DMS79 treated with DMSO at 0.1 percent for 48 hours (cell line): ENCODE data around the gene NAV2.

Source experiments
- DNase-seq: peaks from one replicate; lab custom pipeline; 2025; lab: John Stamatoyannopoulos, UW

The NAV2 gene

GRCh38 chr11:20156280-20156875 is 443.7 kb downstream of the NAV2 start:
- peak; percentile 24 for DNase-seq

- no peak for DNase-seq
Measured at GRCh38 chr11:20156876-20157613, 444.4 kb downstream of the NAV2 start.

DNA sequence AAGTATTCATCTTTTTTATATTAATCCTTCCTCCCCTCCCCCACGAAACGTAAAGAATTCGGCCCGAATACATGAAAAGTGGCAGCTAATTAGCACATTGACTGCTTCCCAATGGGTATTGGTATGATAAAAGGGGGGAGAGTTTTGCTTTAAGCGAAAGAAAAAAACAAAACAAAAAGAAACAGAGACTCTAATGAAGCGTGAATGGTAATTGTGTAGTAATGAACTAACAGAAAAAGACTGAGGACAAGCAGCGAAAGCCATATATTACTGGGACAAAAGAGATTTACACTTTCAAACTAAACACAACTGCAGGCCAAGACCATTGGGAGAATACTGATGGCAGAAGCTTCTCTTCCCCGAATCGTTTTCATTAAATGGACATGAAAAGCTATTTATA is 445.1 kb downstream of the NAV2 start:
- no peak for DNase-seq

- no peak for DNase-seq
Measured at GRCh38 chr11:20158597-20159257, 446.1 kb downstream of the NAV2 start.

DNA sequence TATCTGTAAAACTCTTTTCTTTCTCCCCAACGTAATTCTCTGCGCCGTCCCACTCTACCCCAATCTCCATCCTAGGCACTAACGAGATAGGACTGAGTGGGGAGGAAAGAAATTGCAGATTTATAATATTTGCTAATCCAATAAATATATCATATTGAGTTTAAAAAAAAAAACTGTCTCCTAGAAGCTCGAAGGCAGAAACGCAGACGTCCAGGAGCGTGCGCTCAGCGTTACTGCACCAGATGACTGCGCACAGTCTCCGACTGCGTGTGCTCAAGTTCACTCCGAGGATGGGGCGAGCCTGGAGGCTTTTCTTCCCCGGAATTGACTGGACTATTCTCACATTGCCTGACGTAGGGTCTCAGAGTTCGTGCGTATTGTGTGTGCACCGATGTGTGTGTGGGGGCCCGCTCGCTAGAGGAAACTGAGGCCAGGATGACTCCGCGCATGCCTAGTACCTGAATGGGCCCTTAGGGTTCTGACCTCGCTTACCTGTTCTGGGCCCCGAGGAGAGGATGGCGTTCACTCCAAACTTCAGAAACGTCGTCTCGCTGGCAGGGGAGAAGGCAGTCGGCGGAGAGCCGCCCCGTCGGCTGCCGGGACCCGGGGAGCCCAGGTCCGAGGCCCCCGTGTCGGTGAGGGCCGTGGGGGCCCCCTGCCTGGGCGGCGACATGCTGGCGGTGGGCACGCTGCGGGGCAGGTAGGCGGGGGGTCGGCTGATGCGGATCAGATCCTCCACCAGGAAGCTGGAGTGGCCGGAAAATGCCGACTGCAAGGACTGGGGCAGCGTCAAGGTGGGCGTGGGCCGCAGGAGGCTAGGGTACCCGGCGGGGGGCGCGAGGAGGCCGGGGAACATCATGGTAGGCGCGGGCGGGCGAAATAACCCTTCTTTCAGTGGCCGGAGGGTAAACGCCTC is 447.1 kb downstream of the NAV2 start:
- no peak for DNase-seq

- DNase-seq: no peak
Measured at GRCh38 chr11:20160425-20161229, 448.0 kb downstream of the NAV2 start, which contains the start of gene DBX1. Gene DBX1, minus strand, starts transcription at chr11:20160475. Its CDS starts 151 bp downstream, at chr11:20160324.

GRCh38 chr11:20161230-20161918 is 448.7 kb downstream of the NAV2 start:
- peak; percentile 41 for DNase-seq

DNA sequence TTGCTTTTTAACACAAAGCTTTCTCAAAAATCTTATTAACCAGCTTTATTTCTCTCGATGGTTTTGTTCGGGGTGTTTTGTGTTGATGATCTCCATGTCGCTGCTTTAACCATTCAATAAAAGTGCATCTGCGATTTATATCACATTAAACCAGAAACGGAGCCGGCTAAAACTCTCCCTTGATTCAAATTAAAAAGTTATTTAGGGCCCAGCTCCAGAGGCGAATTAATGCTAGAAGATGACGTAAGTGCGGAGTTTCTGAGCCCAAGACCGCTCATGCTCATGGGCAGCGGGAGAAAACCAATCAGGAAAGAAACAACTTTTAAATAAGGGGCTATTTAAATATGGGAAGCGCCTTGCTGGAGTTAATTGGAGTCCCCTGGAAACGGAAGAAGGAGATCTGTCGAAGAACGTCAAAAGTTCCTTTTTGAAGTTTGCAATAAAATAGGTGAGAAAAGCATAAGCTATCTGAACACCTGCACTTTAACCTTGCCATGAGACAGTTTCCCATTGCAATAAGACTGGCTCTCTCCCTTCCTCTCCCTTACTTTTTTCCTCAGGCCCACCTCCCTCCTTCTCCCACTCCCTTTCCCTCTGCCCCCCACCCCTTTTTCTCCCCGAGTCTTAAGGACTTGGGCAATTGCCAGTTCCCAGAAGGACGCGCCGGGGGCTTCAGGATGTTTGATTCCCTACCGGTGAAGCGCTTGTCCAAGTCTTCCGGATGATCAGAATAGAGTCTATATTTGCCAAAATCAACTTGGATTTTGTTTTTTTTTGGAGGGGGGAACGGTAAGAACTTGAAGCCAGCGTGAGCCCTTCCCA is 449.5 kb downstream of the NAV2 start:
- DNase-seq: no peak

- DNase-seq: peak; percentile 52
Measured at GRCh38 chr11:20162824-20163782, 450.5 kb downstream of the NAV2 start.

GRCh38 chr11:20163783-20164481 is 451.3 kb downstream of the NAV2 start:
- DNase-seq: no peak
